NCI-H748 treated with DMSO at 0.1 percent for 48 hours (cell line): ENCODE results near the gene SEC24C.
"Not testable (repeated sequence)": the region's sequence is repeated elsewhere in the genome, so short reads cannot be mapped to it uniquely, and the experiment has no call there.

Source experiments
- DNase-seq: peaks from one replicate; lab custom pipeline; 2025; lab: John Stamatoyannopoulos, UW

The SEC24C gene

GRCh38 chr10:73743905-73744663, at the start of gene SEC24C:
Gene SEC24C (plus strand): TSS chr10:73744372. CDS start chr10:73746833, 2,461 bp downstream.
- DNase-seq, result peak; percentile 81

DNA sequence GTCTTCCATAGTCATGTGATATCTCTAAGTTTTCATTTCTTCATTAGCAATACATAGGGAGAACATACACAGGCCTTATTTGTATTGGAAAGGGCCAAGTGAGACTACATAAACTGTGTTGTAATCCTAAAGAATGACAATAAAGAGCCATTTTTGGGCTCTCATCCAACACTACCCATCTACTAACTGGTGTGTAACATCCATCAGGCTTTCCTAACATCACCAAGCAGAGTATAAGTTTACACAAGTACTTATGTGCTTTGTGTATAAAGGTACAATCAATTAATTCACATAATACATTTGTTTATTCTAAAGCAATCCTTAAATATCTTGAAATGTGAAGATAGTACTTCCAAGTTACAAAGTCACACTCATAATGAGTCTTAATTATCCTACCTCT, 48.9 kb upstream of the SEC24C start:
- not testable (repeated sequence) for DNase-seq

GRCh38 chr10:73697675-73698159, 46.5 kb upstream of the SEC24C start, which contains the start of gene AGAP5:
Gene AGAP5 (minus strand): TSS chr10:73698109. CDS start chr10:73697755, 354 bp downstream.
- not testable (repeated sequence) for DNase-seq

DNA sequence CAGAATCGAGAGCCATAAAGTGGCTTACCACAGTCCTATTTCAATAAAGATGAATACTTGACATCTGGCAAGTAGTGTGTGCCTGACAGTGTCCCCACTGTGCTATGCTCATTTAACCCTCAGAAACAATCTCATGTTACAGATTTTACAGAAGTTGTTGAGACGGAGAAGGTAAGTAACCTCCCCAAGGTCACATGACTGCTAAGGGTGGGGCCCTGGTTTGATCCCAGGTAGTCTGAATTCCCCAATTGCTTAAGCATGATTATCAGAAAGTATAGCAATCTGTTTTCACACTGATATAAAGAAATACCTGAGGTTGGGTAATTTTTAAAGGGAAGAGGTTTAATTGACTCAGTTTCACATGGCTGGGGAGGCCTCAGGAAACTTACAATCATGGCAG, 45.4 kb upstream of the SEC24C start:
- DNase-seq, result not testable (repeated sequence)

DNA sequence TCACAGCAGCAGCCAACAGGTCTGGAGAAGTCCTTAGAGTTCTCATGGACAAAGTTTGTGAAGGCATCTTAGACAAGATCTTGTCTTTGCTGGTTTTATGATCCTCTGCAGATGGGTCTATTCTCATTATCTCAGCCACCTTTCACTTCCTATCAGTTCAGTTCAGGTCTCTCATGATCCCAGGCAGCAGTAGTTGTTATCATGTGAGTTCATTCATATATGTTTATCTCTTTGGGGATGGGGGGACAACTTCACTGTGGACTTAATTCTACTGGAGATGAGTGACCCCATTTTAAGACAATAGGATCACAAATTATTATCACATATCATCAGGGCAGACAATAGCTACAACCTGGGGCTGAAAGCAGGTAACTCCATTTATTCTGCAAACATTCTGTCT, 40.2 kb upstream of the SEC24C start:
- DNase-seq, result not testable (repeated sequence)

- not testable (repeated sequence) for DNase-seq
These were observed 38.6 kb upstream of the SEC24C start for GRCh38 chr10:73705506-73706072.

GRCh38 chr10:73706488-73706887, 37.7 kb upstream of the SEC24C start:
- not testable (repeated sequence) for DNase-seq

GRCh38 chr10:73707628-73708027, 36.5 kb upstream of the SEC24C start:
- DNase-seq, result not testable (repeated sequence)

- DNase-seq, result not testable (repeated sequence)
These were observed 36.0 kb upstream of the SEC24C start for GRCh38 chr10:73708122-73708521.

DNA sequence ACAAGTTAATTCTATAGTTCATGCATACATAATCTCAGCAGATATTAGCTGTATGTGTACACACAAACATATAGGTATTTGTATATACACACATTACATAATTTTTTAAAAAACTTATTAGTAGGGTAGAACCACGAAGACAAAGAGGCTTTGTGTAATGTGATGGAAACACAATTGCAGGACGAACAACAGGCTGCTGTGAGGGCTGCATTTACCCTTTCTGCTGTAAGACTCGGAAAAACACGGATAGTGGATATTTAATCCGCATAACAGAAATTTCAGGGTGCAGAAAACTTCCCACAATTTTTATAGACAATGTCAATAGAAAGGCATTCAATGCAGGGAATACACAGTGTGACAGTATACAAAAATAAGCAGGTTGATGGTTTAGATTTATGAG, 32.5 kb upstream of the SEC24C start:
- DNase-seq, result not testable (repeated sequence)

DNA sequence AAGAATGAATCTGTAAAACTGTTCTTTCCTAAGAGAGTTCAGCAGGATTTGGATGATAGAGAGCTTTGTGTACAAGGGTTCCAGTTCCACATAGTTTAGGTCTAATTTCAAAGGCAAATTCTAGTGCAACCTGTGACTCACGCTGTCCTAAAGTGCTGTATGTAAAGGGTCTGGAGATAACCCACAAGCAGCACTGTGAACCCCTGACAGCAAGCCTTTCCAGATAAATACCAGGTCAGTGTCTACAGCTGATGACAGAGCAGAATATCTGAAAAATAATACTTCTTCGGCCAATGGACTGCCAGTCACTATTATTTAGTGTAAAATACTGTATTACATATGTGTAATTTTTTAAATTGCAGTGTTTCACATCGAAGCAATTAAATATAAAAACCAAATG, 30.3 kb upstream of the SEC24C start:
- DNase-seq, result not testable (repeated sequence)

DNA sequence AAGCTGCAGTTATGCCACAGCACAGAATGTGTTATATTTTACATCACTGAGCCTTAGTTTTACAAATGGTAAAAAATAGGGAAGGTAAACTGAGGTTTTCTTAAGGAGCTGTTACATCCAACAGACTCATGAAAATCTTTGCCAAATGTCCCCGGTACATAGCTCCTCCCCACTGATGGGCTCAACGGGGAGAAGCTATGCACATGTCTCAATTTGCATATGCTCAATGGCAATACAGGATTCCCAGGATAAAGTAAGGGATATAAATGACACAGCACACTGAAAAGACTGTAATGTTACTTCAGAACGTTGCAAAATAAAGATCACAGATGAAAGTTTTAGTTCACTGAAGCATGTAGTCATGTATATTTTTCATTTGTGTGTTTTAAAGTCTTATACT, 29.7 kb upstream of the SEC24C start:
- DNase-seq, result not testable (repeated sequence)

GRCh38 chr10:73715179-73716156, 28.7 kb upstream of the SEC24C start:
- not testable (repeated sequence) for DNase-seq

- no peak for DNase-seq
These were observed 27.9 kb upstream of the SEC24C start for GRCh38 chr10:73716251-73716650.

GRCh38 chr10:73717556-73717955, 26.6 kb upstream of the SEC24C start:
- DNase-seq, result no peak

- DNase-seq, result not testable (repeated sequence)
These were observed 23.6 kb upstream of the SEC24C start for GRCh38 chr10:73720561-73720960.

DNA sequence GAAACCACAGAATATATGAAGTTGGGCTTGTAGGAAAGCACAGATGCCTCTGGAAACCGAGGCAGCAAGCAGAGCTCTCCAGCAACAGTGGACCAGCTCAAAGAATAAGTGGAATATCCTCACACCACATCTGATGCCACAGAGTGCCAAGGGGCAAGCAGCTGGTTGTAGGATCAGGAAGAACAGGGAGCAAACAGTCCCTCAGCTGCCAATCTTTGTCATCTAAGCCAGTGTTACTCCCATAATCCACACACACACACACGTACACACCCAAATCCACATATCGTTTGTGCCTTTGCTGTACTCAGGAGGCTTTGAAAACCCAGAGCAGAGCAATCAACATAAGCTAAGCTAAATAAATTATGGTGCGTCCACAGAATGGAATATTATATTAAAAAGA, 20.7 kb upstream of the SEC24C start:
- DNase-seq, result no peak

GRCh38 chr10:73729781-73730152, 14.4 kb upstream of the SEC24C start:
- DNase-seq, result not testable (repeated sequence)

DNA sequence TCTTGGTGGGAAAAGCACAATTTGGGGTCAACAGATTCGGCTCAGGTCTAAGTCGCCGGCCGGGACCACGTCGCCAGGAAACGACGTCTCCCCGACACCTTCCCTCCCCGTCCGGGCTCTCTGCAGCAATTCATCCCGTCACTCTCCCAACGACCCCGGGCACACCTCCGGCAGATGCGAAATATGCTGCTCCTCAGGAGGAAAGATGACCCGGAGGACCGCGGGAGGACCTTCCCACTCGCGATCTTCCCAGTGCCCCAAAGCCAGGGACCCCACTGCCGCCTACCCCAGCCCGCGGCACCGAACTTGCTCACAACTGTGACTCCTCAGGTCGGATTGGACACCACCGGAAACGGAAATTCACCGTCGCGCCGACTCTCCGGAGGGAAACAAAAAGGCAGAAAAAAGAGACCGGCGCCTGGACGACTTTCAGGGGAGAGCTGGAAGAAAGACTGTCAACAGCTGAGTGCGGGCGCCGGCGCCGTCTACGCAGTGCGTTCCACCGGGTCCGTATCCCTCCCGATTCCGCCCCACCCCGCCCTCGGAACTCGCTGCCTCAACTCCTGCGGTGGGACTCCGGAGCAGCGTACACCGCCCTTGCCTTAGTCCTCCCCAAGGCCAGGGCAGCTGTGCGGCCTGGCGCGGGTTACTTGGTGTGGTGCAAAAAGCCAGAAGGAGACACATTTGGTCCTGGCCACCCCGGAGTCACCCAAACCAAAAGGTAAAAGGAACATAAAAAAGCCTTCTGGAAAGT, 13.8 kb upstream of the SEC24C start:
- DNase-seq, result peak; percentile 72

DNA sequence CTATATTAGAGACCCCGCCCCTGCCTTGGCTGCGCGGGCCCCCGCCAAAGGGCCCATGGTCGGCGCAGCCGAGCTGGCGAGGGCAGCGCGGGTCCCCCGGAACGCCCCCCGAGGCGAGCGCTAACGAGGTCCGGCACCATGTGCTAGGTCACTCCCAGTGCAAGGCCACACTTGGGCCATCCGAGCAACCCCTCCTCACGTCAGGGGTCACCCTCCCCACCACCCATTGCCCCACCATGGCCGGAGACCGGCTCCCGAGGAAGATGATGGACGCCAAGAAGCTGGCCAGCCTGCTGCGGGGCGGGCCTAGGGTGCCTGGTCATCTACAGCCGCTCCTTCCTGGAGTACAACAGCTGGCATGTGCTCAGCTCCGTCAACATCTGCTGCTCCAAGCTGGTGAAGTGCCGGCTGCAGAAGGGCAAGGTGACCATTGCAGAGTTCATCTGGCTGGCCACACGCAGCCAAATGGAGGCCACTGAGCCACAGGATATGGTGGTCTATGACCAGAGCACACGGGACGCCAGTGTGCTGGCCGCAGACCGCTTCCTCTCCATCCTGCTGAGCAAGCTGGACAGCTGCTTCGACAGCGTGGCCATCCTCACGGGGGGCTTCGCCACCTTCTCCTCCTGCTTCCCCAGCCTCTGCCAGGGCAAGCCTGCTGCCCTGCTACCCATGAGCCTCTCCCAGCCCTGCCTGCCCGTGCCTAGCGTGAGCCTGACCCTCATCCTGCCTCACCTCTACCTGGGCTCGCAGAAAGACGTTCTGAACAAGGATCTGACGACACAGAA, 12.4 kb upstream of the SEC24C start:
- no peak for DNase-seq

GRCh38 chr10:73732426-73732825, 11.7 kb upstream of the SEC24C start:
- no peak for DNase-seq
